Thyroid gland (tissue), 4 donors: ENCODE data around the gene DGKD.

Experiments used
- POLR2A ChIP-seq, 2 donors: fragments of 450-650 bp; IDR thresholded peaks; one replicate each; pipeline ENCODE4 v1.6.1; 2017; ENCODE audit warnings: antibody characterized with exemption in 2 of 2, mild to moderate bottlenecking in 2 of 2, moderate library complexity in 1 of 2
- TF ChIP-seq, protein P1 (sequence below), 6 experiments: fragments of 200-600 bp in 3 of 6; fragments of 450-650 bp in 3 of 6; sonication (generic) in 3 of 6; IDR thresholded peaks; one replicate each; pipeline ENCODE4 v1.5.1; 2016 to 2019; ENCODE audit warnings: antibody characterized with exemption in 6 of 6, mild to moderate bottlenecking in 2 of 6, inconsistent platforms in 1 of 6, moderate library complexity in 1 of 6

DNA sequence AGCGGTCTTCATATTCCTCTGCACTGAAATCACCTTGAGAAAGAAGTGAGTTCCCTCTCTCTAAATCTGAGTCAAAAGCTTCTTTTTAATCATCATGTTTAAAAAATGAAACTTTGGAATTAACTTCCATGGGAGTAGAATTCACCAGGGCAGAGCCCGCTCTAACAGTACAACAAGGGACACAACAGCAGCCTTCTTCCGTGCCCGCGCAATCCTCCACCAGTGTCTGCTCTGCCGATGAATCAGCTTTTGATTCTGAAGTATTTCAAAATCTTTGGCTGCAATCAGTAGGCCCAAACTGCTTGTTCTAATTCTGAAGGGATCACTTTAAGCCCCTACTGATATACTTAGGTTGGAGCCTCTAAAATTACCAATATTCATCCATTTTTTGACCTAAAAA is 135.4 kb downstream of the DGKD start:
- TF ChIP-seq, protein P1, sequence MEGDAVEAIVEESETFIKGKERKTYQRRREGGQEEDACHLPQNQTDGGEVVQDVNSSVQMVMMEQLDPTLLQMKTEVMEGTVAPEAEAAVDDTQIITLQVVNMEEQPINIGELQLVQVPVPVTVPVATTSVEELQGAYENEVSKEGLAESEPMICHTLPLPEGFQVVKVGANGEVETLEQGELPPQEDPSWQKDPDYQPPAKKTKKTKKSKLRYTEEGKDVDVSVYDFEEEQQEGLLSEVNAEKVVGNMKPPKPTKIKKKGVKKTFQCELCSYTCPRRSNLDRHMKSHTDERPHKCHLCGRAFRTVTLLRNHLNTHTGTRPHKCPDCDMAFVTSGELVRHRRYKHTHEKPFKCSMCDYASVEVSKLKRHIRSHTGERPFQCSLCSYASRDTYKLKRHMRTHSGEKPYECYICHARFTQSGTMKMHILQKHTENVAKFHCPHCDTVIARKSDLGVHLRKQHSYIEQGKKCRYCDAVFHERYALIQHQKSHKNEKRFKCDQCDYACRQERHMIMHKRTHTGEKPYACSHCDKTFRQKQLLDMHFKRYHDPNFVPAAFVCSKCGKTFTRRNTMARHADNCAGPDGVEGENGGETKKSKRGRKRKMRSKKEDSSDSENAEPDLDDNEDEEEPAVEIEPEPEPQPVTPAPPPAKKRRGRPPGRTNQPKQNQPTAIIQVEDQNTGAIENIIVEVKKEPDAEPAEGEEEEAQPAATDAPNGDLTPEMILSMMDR (IDR thresholded peaks at IDR 0.05): no peak
- no peak for TF ChIP-seq POLR2A (IDR thresholded peaks at IDR 0.05)
